T-helper 1 cell (primary cell): Measurements from ENCODE around the gene USP48.
A peak's percentile ranks its signal among the peaks of the same experiment; 100 is the strongest.

Source experiments
- DNase-seq, 5 donors: peaks; one replicate each; pipeline ENCODE4 v3.0.0-alpha.2; 2012 to 2020

The USP48 gene

DNA sequence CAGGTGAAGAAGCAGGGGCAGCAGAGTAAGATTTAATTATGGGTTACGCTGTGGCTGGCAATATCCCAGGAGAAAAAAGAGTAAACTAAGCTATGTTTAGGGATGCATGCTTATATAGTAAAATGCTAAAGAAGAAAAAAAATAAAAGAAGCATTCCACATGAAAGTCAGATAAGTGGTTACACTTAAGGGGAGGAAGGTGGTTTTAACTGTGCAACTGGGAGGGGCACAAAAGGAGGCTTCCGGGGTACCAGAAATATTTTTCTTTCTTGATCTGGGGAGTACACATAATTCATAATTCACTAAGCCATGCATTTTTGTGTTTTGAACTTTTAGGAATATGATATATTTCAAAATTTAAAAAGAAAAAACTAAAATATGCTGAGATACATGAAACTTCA is 39.5 kb downstream of the USP48 start:
- no peak for DNase-seq

DNA sequence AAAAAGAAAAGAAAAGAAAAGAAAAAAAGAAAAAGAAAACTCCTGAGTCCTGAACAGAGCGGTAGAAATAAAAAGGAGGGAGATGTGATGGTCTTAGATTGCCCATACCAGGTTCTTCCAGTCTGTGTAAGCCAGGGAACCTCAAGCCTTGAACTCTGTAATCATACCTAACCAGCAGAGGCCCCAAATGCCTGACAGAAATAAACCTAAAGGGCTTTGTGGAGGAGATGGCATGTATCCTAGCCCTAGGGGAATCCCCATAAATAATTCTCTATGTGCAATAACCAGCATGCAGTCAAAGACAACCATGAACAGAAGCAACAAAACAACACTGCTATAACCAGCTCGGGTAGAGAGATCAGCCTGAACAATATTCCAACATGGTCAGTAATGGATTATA is 40.4 kb downstream of the USP48 start:
- DNase-seq: no peak

DNA sequence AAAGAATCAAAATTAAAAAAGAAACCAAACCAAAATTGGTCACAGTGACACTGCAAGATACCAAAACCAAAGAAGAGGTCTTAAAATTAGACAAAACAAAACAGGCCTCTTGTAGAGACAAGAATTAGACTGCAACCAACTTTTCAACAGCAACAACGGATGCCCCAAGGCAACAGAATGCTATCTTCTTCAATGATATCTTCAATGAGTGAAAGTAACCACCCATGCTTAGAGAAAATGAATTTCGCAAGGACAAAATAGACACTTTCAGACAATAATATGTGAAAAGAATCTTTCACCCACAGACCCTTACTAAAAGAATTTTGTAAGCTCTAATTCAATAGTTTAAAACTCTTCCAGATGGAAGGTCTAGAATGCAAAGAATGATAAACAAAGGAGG is 41.7 kb downstream of the USP48 start:
- no peak for DNase-seq

DNA sequence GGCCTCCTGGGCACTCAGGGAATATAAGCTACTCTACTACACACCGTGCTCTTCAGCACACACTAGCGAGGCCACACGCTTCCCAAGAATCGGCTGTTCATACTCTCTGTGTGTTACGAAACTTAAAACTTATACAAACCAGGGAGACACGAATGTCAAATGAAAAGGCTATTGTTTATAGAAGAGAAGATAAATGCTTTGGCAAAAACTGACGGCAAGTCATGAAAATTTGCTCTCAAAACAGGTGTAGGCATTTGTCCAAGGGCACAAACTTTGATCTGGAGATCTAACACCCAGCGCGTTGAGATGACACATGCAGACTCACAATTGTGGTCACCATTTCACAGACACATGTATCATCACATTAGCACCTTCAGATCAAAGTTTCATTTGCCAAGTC is 46.1 kb downstream of the USP48 start:
- DNase-seq: no peak

DNA sequence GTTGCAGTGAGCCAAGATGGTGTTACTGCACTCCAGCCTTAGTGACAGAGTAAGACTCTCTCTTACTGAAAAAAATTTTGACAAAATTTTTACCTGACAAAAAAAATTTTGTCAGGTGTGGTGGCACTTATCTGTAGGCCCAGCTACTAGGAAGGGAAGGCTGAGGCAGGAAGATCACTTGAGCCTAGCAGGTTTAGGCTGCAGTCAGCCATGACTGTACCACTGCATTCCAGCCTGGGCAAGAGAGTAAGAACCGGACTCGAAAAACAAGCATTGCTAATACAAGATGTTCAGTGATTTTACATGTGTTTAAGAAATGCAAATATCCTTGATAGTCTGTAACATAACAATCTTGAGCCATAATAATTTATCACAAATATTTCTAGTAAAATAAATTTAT is 46.9 kb downstream of the USP48 start:
- no peak for DNase-seq

DNA sequence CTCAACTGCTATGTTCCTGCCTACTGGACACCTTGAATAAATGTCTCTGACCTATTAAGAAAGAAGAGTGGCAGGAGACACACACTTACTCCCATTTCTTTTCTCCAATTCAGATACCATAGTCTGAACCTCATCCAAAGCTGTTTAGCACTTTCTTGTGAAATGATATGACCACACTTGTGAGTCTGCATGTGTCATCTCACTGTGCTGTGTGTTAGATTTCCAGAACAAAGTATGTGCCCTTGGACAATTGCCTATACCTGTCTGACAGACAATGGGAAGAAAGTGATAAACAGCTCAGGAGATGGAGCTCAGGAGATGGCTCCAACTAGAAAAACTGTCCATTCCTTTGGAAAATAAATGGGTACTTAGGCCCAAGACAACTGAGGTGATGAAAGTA is 48.4 kb downstream of the USP48 start:
- no peak for DNase-seq

DNA sequence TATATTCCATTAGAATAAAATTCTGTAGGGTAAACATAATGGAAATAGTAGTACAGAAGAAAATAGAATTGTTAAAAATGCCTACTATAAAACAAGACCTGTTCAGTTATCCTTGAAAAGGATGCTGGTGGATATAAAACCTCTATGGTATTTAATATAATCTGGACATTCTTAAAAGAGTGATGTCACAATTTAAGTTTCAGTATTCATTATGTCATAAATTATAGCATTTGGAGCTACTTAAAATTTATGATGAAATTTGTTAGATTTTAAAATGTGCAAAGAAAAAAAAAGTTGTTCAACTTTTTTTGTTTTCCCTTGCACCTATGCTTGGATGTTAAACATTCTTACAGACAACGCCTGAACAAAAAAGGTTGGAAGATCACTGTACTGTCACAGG is 50.3 kb downstream of the USP48 start:
- no peak for DNase-seq

DNA sequence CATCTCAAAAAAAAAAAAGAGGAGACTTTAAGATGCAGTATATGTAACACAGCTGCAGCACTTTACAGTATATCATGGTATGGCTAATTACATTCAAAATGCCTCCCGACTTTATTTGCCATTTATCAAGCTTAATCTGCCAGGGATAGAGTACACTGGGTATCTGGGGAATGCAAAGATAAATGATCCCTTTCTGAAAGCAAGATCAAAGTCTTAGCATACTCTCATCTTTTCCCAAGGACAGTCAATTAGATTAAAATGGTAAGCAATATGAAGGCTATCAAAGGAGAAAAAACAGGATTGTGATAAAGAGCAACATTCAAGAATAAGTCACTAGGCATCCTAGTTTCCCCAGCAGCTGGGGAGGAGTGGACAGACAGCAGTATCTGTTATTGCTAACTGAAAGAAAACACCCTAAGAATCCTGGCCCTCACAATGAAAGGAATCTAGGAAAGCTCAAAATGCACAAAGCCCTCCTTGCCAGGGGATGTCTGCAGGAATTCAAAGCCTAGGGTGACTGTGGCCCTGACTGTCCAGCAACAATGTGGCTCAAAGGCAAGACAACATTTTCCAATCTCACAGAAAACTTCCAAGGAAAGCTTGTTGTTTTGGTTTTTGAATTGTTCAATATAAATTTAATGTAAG is 57.1 kb downstream of the USP48 start:
- DNase-seq: no peak

DNA sequence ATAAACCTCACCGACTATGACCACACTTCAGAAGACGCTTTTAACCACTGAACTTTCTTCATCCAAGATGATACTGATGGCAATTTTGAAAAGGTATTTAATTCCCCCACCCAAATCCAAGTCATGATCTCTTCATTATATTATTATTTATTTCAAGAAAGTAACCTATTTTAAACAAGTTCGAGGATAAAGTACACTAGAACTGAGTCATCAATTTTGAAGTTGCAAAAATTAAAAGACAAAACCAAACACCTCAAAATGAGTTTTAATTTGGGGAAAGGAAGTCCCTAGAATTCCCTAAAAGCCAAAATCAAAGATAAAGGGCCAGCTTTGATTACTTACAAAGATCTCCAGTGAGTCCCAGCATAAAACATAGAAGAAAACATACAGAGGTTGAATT is 58.4 kb downstream of the USP48 start:
- no peak for DNase-seq

DNA sequence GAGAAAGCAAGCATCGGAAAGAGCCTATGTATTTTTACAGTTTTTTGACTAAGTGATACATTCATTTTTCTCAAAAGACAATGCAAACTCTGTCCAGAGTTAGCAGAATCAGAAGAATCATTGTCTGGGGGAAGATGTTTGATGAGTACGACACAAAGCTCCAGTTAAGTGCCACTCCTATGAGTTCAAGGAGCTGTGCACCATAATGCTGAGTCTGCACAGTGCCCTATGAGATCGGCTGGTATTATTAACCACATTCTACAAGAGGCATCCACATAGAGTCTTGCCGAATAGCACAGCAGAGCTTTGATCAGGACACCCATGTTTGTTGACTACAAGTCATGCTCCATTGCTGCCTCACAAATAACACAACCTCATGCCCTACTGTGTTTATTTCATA is 58.9 kb downstream of the USP48 start:
- DNase-seq: no peak

DNA sequence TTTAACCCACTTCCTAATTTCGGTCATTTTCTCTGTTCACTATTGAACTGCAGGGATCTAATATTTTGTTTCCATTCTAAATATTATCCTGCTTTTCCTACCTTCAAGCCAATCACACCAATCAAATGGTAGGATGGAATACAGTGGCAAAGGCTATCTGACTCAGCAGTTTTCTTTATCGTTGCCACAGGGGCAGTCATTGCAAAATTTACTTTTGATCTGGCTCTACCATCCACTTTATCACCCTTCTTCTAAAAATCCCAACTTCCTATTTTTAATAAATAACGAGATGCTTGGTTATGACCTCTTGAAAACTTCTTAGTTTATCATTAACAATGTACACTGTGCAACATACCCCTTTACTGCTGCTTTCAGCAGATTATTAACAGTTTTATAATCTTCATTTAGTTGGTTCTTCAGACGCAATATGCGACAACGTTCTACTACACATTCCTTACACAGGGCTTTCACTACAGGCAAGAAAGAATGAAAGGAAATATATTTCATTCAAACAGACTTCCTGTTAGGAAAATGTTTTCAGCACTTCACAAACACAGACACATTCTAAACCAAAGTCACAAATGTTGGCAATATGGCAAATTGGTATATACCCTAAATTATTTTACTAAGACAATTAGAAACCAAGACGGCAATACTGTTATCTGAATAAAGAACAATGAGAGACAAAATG is 61.5 kb downstream of the USP48 start:
- DNase-seq: no peak

DNA sequence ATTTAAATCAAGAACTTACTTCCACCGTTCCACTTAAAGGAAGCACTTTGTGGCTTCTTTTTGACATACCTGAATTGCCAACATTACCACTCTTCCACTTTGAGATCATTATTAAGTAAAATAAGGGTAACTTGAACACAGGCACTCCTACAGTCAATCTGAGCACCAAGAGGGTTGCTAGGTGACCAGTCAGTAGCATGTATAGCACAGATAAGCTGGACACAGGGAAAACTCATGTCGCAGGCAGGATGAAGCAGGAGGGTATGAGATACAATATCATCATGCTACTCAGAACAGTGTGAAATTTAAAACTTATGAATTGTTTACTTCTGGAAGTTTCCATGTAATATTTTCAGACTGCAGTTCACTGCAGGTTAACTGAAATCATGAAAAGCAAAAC is 66.8 kb downstream of the USP48 start:
- no peak for DNase-seq

DNA sequence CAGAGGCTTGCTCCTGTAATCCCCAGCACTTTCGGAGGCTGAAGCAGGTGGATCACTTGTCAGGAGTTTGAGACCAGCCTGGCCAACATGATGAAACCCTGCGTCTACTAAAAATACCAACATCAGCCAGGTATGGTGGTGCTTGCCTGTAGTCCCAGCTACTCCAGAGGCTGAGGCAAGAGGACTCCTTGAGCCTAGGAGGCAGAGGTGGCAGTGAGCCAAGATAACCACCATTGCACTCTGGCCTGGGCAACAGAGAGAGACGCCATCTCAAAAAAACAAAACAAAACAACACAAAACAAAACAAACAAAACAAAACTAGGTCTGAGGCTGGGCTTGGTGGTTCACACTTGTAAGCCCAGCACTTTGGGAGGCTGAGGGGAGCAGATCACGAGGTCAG is 75.1 kb downstream of the USP48 start:
- no peak for DNase-seq

DNA sequence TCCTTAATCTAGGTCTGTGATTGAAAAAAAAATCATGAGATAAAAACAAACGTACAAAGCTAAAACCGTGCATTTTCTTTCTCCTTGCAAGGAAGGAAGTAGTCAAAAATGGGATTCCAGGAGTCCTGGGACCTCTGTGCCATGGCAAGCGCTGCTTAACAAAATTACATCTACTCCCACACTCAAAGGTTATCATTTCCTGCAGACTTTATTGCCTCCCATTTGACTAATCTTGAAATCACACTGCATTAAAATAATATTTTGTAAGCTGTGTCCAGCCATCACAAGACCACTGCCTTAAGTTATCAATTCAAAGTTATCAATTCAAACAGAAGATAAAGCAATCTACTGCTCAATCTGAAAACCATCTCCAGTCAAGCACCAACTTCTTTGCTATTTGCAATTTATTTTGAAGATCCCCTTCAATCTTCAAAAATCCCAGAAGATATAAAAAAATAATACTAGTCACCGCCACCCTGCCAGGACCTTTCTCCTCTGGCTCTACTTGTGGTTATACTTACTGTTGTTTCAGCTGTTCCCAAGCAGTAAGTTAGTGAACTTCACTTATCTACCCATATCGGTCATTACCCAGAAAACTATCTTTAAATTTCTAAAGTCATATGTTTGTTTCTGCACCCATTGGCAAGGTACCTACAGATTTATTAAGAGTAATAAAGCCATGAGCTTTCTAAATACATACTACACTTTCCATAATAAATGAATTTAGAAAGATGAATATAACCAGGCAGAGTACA is 75.7 kb downstream of the USP48 start:
- no peak for DNase-seq

DNA sequence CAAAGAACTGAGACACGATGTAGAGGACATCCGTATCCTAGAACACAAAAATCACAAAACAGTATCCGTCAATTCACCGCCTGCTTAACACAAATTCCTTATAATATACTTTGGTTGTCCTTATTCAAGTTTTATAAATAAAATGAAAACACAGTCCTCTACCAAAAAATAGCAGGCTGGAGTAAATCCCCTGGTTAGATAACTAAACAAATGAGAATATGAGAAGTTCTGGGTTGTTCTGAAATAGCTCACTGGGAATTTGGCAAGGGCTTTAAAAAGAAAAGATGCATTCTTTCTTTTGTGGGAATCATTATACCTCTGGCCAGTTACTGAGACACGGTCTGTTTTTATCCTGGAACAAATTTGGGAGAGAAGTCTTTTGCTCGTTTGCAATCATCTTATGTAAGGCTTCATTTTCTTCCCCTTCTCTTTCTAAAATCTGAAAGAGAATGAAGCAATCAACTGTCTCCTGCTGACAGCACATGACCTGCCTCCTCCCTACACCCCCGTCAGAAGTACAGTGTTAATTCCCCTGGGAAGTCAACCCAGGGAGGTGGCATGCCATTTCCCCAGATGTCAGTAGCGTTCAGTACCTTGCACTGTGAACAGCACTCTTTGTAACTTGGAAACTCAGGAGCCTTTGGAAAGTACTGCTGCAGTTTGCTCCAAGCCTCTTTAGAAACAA is 76.7 kb downstream of the USP48 start:
- DNase-seq: no peak

DNA sequence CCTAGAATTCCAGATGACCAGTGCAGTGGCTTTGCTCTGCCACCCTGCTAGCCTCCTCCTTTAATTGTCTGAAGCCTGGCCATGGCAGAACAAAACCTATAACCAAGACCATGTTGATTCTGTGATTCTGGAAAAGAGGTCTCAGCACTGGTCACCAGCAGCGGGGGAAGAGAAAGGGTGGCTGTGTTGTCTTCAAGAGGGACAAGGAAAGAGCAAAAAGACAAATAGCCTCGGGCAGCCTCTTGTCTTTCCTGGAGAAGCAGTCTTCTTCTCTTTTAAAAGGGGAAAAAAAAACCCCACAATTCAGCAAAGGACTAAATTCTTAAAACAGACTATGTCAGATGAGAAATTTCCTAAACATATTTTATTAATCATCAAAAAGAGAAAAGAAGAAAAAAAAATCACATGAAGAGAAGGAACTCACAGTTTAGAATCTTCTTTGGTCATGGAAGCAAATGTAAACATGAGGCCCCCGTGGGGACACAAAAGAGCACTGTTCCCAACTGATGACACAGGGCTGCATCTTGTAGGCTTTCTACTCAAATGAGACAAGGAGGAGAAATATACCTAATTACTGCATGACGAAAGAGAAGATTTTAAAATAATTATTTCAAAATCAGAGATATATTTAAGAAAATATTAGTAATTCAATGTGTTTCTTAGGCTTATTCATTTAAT is 77.5 kb downstream of the USP48 start:
- DNase-seq: no peak

DNA sequence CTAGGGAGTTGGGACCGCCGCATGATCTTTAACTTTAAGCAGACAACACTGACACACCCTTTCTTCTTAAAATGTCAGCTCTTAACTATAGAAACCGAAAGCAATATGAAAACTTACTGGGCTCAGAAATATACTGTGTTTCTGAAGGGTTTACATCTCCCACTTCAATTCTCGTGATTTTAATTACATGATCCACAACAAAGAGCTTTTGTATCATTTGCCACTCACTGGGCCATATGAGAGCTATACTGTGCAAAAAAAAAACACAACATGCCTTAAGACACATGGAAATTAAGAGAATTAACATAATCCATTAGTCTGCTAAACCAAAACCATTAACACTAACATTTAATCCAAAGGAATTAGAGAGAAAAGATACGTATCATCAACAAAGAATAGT is 78.8 kb downstream of the USP48 start:
- no peak for DNase-seq

DNA sequence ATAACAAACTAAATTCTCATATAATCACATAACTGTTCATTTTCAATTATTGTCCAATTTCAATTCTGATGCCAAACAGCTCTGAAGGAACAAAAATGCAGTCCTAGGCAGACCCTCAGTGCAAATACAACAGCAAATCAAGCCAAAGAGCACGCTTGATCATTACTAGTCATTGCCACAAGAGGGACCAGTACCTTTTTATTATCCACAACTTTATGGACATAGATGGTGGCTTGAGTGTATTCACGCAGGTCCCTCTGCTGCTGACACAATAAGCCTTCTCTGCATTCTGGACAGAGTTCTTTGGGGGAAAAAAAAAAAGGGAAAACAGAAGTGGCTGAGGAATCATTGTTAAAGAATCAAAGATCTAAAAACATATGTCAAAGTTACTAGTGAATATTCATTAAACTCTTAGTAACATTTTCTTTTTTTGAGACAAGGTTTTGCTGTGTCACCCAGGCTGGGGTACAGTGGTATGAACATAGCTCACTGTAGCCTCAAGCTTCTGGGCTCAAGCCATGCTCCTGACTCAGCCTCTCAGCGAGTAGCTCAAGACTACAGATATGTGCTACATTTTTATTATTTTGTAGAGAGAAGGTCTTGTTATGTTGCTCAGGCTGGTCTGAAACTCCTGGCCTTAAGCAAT is 79.5 kb downstream of the USP48 start:
- DNase-seq: peak in 1 of 5 donors; percentile 7

DNA sequence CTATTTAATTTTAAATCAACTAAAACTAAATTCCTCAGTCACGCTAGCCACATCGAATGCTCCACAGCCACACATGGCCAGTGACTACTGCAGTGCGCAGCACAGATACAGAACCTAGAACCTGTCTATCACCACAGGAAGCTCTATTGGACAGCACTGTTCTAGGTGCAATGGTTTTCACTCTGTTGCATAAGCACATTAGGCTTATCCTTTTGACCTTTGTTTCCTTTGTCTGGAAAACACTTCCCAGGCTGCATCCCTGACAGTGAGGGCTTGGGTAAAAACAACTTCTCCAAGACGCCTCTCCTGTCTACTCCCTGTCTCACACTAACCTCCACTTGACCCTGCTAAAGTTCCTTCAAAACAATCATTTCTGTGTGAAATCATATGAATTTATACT is 80.2 kb downstream of the USP48 start:
- DNase-seq: no peak

DNA sequence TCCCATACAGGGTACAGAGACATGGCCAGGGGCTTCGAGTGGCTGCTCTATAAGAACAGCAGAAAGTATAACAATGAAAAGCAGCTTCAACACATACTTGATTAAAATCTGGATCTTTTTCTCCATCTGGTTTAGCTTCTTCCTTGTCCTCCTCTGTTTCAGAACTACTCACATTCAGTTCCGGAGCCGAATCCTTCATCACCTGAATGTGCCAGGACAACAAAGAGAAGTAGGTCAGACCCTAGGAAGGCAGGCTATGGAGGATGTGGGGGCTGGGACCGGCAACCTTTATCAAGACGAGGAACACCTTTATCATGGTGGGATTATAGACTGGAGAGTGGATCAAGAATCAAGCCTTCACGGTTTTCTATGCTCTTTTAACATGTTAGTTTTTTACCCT is 81.5 kb downstream of the USP48 start:
- no peak for DNase-seq

DNA sequence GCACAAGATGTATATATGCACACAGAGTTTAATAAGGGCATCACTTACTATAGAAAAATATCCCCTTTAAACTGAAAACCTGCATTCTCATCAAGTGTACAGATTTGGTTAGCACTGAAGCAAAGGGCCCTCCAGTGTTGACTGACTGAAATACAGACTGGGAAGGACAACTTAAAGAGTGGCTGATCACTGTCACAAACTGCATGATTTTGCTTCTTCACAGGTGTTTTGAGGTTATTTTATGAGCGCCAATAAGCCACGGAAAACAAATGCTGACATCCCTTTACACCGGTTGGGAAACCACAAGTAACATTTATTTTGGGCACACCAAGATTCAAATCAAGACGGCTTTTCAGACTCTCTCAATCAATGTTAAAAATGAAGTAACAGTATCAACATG is 82.9 kb downstream of the USP48 start:
- DNase-seq: no peak

DNA sequence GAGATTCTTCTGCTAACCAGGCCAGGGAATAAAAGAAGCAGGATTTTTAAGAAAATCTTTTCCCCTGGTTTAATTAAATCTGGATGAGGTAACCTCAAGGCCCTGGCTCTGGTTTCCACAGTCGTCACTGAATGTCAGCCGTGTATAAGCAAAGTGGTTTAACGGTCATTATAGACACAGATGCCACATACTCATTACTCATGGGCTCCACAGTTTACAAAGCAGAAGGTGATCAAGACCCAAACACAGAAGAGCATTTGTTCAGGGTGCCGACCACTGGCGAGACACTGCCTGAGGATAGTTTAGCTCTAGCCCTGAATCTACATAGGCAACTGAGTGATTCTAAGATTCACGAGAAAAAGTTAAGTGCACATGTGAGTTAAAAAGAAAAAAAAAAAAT is 86.0 kb downstream of the USP48 start:
- no peak for DNase-seq

DNA sequence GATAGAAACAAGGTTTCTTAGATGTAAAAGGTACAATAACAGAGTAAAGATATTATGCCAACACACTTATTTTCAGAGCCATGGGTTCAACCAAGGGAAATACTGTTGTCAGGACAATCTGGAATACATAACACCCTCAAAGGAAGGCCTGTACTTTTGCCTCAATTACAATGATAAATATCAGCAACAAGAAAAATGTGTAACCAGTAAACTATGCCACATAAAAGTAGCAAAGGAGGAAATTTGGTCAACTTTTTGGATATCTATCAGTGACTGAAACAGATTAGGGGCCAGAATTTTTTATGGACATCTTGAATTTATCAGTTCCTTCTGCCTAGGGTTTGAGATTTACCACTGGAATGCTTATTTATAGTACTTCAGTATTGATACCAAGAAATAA is 89.2 kb downstream of the USP48 start:
- DNase-seq: no peak
